ENCODE results near the gene SLC5A2.

Gene SLC5A2

GRCh38 chr16:31508706-31509195, 25.8 kb downstream of the SLC5A2 start:
- DNase-seq (ENCODE audit: low read depth): no peak
- TF ChIP-seq, protein P1, sequence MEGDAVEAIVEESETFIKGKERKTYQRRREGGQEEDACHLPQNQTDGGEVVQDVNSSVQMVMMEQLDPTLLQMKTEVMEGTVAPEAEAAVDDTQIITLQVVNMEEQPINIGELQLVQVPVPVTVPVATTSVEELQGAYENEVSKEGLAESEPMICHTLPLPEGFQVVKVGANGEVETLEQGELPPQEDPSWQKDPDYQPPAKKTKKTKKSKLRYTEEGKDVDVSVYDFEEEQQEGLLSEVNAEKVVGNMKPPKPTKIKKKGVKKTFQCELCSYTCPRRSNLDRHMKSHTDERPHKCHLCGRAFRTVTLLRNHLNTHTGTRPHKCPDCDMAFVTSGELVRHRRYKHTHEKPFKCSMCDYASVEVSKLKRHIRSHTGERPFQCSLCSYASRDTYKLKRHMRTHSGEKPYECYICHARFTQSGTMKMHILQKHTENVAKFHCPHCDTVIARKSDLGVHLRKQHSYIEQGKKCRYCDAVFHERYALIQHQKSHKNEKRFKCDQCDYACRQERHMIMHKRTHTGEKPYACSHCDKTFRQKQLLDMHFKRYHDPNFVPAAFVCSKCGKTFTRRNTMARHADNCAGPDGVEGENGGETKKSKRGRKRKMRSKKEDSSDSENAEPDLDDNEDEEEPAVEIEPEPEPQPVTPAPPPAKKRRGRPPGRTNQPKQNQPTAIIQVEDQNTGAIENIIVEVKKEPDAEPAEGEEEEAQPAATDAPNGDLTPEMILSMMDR (IDR thresholded peaks at IDR 0.05; ENCODE audit: insufficient read depth, low read depth, low read length, missing control alignments): no peak
- H3K4me3 ChIP-seq (ENCODE audit: low read depth, low read length): peak overlapping the region; percentile 100

GRCh38 chr16:31513126-31513525, 30.2 kb downstream of the SLC5A2 start:
- H3K4me3 ChIP-seq (ENCODE audit: low read depth, low read length): no peak overlapping the region
- TF ChIP-seq, protein P1 (IDR thresholded peaks at IDR 0.05; ENCODE audit: insufficient read depth, low read depth, low read length, missing control alignments): no peak
- DNase-seq (ENCODE audit: low read depth): no peak

GRCh38 chr16:31513884-31514283, 31.0 kb downstream of the SLC5A2 start:
- H3K4me3 ChIP-seq (ENCODE audit: low read depth, low read length): no peak overlapping the region
- no peak for DNase-seq (ENCODE audit: low read depth)
- TF ChIP-seq, protein P1 (IDR thresholded peaks at IDR 0.05; ENCODE audit: insufficient read depth, low read depth, low read length, missing control alignments): no peak

DNA sequence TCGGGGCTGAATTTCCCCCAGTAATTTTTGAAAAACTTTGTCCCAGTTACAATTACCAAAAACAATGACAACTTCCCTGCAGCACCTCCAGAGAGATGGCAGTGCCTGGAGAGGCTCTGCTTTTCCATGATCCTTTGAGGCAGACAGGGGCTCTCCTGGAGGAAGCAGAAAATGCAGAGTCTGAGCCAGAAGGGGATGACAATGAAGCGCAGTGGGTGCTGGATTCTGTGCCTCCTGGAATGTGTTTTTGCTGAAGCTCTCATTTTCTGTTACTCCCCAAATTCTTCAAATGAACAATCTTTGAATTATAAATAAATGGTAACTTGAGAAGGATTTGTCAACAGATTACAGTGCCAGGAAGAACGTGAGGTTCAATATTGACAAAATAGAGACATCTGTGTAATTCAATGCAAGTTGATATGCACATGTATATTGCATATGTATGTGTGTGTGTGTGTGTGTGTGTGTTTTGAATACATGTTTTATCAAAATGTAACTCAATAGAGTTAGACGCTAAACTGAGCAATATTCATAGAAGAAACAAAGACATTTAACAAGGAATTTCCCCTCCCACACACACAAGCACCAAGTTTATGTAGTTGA, 35.0 kb downstream of the SLC5A2 start:
- DNase-seq (ENCODE audit: low read depth): no peak
- no peak overlapping the region for H3K4me3 ChIP-seq (ENCODE audit: low read depth, low read length)
- TF ChIP-seq, protein P1 (IDR thresholded peaks at IDR 0.05; ENCODE audit: insufficient read depth, low read depth, low read length, missing control alignments): no peak

- TF ChIP-seq, protein P1 (IDR thresholded peaks at IDR 0.05; ENCODE audit: insufficient read depth, low read depth, low read length, missing control alignments): no peak
- DNase-seq (ENCODE audit: low read depth): no peak
- no peak overlapping the region for H3K4me3 ChIP-seq (ENCODE audit: low read depth, low read length)
Measured at GRCh38 chr16:31519759-31520431, 37.0 kb downstream of the SLC5A2 start.

- no peak for DNase-seq (ENCODE audit: low read depth)
- TF ChIP-seq, protein P1 (IDR thresholded peaks at IDR 0.05; ENCODE audit: insufficient read depth, low read depth, low read length, missing control alignments): no peak
Measured at GRCh38 chr16:31521368-31521767, 38.4 kb downstream of the SLC5A2 start.

More at GRCh38 chr16:31521368-31521767, 38.4 kb downstream of the SLC5A2 start:
- H3K4me3 ChIP-seq (ENCODE audit: low read depth, low read length): no peak overlapping the region

Measured in GM12865 (cell line).